ENCODE results near the gene LAMA5. TPM values are rescaled to one million over a fixed set of nuclear protein-coding genes. Genes with fewer than 3 reads are reported as not detected.

The LAMA5 gene
- total and polyA plus RNA-seq, 2 experiments from 2014 or later: 162 to 168 TPM

GRCh38 chr20:62301773-62302340 lies 65.3 kb downstream of the LAMA5 start:
- Histone ChIP-seq H3K36me3 (peaks cover 10% of the 10 kb centered on the region), H3K4me3 (peak overlapping the region; percentile 51), H3K4me1 (ENCODE audit: low read depth) (peaks cover 13% of the 10 kb centered on the region), H3K27ac (peak overlapping the region; percentile 88), H3K27me3 (no peaks in the 10 kb centered on the region), H3K9me3 (ENCODE audit: low read depth) (no peaks in the 10 kb centered on the region)
- peak; percentile 89 for TF ChIP-seq CTCF (IDR thresholded peaks at IDR 0.05; ENCODE audit: low read depth, low read length)
- DNase-seq (ENCODE audit: low read depth in 1 of 2, low spot score in 1 of 2): peak; percentile 94

- Histone ChIP-seq H3K27me3 (no peaks in the 10 kb centered on the region), H3K4me3 (no peak overlapping the region), H3K36me3 (peaks cover 3% of the 10 kb centered on the region), H3K9me3 (ENCODE audit: low read depth) (no peaks in the 10 kb centered on the region), H3K4me1 (ENCODE audit: low read depth) (peaks cover 13% of the 10 kb centered on the region), H3K27ac (no peak overlapping the region)
- DNase-seq (ENCODE audit: low read depth in 1 of 2, low spot score in 1 of 2): no peak
- no peak for TF ChIP-seq CTCF (IDR thresholded peaks at IDR 0.05; ENCODE audit: low read depth, low read length)
Measured at GRCh38 chr20:62301111-62301668, 65.9 kb downstream of the LAMA5 start.

- Histone ChIP-seq H3K27ac (no peak overlapping the region), H3K4me3 (no peak overlapping the region), H3K4me1 (ENCODE audit: low read depth) (peaks cover 13% of the 10 kb centered on the region), H3K36me3 (peaks cover 2% of the 10 kb centered on the region), H3K9me3 (ENCODE audit: low read depth) (no peaks in the 10 kb centered on the region), H3K27me3 (no peaks in the 10 kb centered on the region)
- no peak for TF ChIP-seq CTCF (IDR thresholded peaks at IDR 0.05; ENCODE audit: low read depth, low read length)
- no peak for DNase-seq (ENCODE audit: low read depth in 1 of 2, low spot score in 1 of 2)
Measured at GRCh38 chr20:62300319-62300718, 66.8 kb downstream of the LAMA5 start.

GRCh38 chr20:62299666-62300236 lies 67.4 kb downstream of the LAMA5 start:
- no peaks in the 10 kb centered on the region for H3K9me3 ChIP-seq (ENCODE audit: low read depth)
- DNase-seq (ENCODE audit: low read depth in 1 of 2, low spot score in 1 of 2): no peak
- H3K27ac ChIP-seq: no peak overlapping the region
- no peaks in the 10 kb centered on the region for H3K27me3 ChIP-seq
- no peak for TF ChIP-seq CTCF (IDR thresholded peaks at IDR 0.05; ENCODE audit: low read depth, low read length)
- H3K36me3 ChIP-seq: peaks cover 5% of the 10 kb centered on the region
- H3K4me1 ChIP-seq (ENCODE audit: low read depth): peaks cover 11% of the 10 kb centered on the region
- no peak overlapping the region for H3K4me3 ChIP-seq

GRCh38 chr20:62298577-62299249 lies 68.4 kb downstream of the LAMA5 start:
- no peak for TF ChIP-seq CTCF (IDR thresholded peaks at IDR 0.05; ENCODE audit: low read depth, low read length)
- Histone ChIP-seq H3K4me3 (no peak overlapping the region), H3K36me3 (peaks cover 13% of the 10 kb centered on the region), H3K27me3 (no peaks in the 10 kb centered on the region), H3K27ac (no peak overlapping the region), H3K4me1 (ENCODE audit: low read depth) (peaks cover 1% of the 10 kb centered on the region), H3K9me3 (ENCODE audit: low read depth) (no peaks in the 10 kb centered on the region)
- DNase-seq (ENCODE audit: low read depth in 1 of 2, low spot score in 1 of 2): no peak
